H1 (cell line): ENCODE results near the gene CYP11A1. TPM values are rescaled to one million over a fixed set of nuclear protein-coding genes. Genes with fewer than 3 reads are reported as not detected.

Source experiments
- CTCF ChIA-PET: fragments of 300-600 bp; sonication (Branson Sonifier 250); formaldehyde crosslinking; loops from one replicate; lab custom pipeline; 2021; ENCODE audit not compliant: partially characterized antibody; lab: Charles Lee
- POLR2A ChIA-PET: fragments of 300-600 bp; sonication (Branson Sonifier 250); formaldehyde crosslinking; loops from one replicate; lab custom pipeline; 2021; ENCODE audit warnings: inconsistent platforms; ENCODE audit not compliant: partially characterized antibody; lab: Charles Lee
- DNase-seq, 2 experiments: peaks; one replicate each; pipeline versions ENCODE4 v3.0.0 to v3.0.0-alpha.2; 2010 to 2022; ENCODE audit warnings: low spot score in 2 of 2, low read depth in 1 of 2, mixed read lengths in 1 of 2
- FAIRE-seq: peaks from 2 replicates; lab custom pipeline; 2011; peaks lifted over from hg19 to GRCh38; lab: Jason Lieb, UNC
- H2AFZ ChIP-seq: 2 replicates; pipeline ENCODE4 v1.8.1; 2012; ENCODE audit warnings: low read length, inconsistent platforms
- H2AK5ac ChIP-seq: 2 replicates; pipeline ENCODE4 v1.6.1; 2013; ENCODE audit warnings: low read depth, low read length
- H2BK120ac ChIP-seq: replicated peaks from 2 replicates; pipeline ENCODE3; 2013; ENCODE audit warnings: low read depth, low read length, inconsistent platforms
- H2BK12ac ChIP-seq: 2 replicates; pipeline ENCODE4 v1.6.1; 2013; ENCODE audit warnings: low read depth, low read length
- H2BK15ac ChIP-seq: 2 replicates; pipeline ENCODE4 v1.6.1; 2013; ENCODE audit warnings: low read length
- H2BK20ac ChIP-seq: 2 replicates; pipeline ENCODE4 v1.6.1; 2013; ENCODE audit warnings: low read length
- H2BK5ac ChIP-seq: 2 replicates; pipeline ENCODE4 v1.6.1; 2013; ENCODE audit warnings: low read depth, low read length
- H3K14ac ChIP-seq: 2 replicates; pipeline ENCODE4 v1.6.1; 2013; ENCODE audit warnings: inconsistent platforms; ENCODE audit not compliant: insufficient read length
- H3K18ac ChIP-seq: 2 replicates; pipeline ENCODE4 v1.6.1; 2013; ENCODE audit warnings: low read length; ENCODE audit errors: extremely low read depth
- H3K23ac ChIP-seq: 2 replicates; pipeline ENCODE4 v1.6.1; 2013; ENCODE audit warnings: inconsistent platforms; ENCODE audit not compliant: insufficient read length
- H3K23me2 ChIP-seq: 2 replicates; pipeline ENCODE4 v1.6.1; 2013; ENCODE audit warnings: low read depth, low read length
- H3K27ac ChIP-seq: 2 replicates; pipeline ENCODE4 v1.6.1; 2011; ENCODE audit warnings: low read depth, low read length, inconsistent platforms
- H3K27me3 ChIP-seq, 4 experiments: replicated peaks in 1 of 4; 1 replicate in 1 of 4; 2 replicates in 3 of 4; pipeline versions ENCODE4 v1.6.1 to v1.8.1; 2011 to 2013; ENCODE audit warnings: low read length in 3 of 4, mild to moderate bottlenecking in 3 of 4, inconsistent platforms in 2 of 4, mixed read lengths in 2 of 4, moderate library complexity in 1 of 4; ENCODE audit not compliant: control insufficient read depth in 3 of 4, insufficient read depth in 3 of 4; ENCODE audit errors: extremely low read depth in 1 of 4
- H3K36me3 ChIP-seq, 4 experiments: 2 replicates each; pipeline versions ENCODE4 v1.6.1 to v1.8.1; 2011 to 2013; ENCODE audit warnings: mild to moderate bottlenecking in 4 of 4, low read length in 3 of 4, moderate library complexity in 2 of 4, control low read depth in 1 of 4, inconsistent platforms in 1 of 4; ENCODE audit not compliant: insufficient read depth in 4 of 4, control insufficient read depth in 2 of 4
- H3K4ac ChIP-seq: replicated peaks from 2 replicates; pipeline ENCODE3; 2013; ENCODE audit warnings: low read length, low read depth, mixed read lengths, inconsistent platforms; ENCODE audit not compliant: insufficient read length
- H3K4me1 ChIP-seq, 4 experiments: replicated peaks in 1 of 4; 1 replicate in 1 of 4; 2 replicates in 3 of 4; pipeline versions ENCODE4 v1.6.1 to v1.8.1; 2011 to 2013; ENCODE audit warnings: low read length in 3 of 4, inconsistent platforms in 2 of 4, mixed read lengths in 1 of 4; ENCODE audit not compliant: insufficient read depth in 4 of 4, control insufficient read depth in 3 of 4
- H3K4me2 ChIP-seq, 2 experiments: 2 replicates each; pipeline versions ENCODE4 v1.6.1 to v1.8.1; 2011 to 2013; ENCODE audit warnings: low read depth in 2 of 2, low read length in 2 of 2, control low read depth in 1 of 2, inconsistent platforms in 1 of 2, mild to moderate bottlenecking in 1 of 2; ENCODE audit not compliant: insufficient read depth in 1 of 2
- H3K4me3 ChIP-seq, 4 experiments: fragments of 200-600, 300-600 bp in 1 of 4; sonication (generic), shearing (Covaris generic), sonication (Bioruptor Twin) in 1 of 4; 2 replicates each; pipeline versions ENCODE4 v1.5.1 to v1.8.1; 2011 to 2016; ENCODE audit warnings: low read length in 4 of 4, low read depth in 3 of 4, control low read depth in 2 of 4, inconsistent platforms in 2 of 4, mild to moderate bottlenecking in 2 of 4, mixed read lengths in 1 of 4, moderate library complexity in 1 of 4; ENCODE audit not compliant: insufficient read depth in 2 of 4; ENCODE audit errors: extremely low read depth in 1 of 4
- H3K56ac ChIP-seq: replicated peaks from 2 replicates; pipeline ENCODE3; 2013; ENCODE audit warnings: low read depth, mild to moderate bottlenecking, mixed read lengths, low read length, inconsistent platforms; ENCODE audit not compliant: insufficient read length
- H3K79me1 ChIP-seq: 2 replicates; pipeline ENCODE4 v1.6.1; 2013; ENCODE audit warnings: low read depth, low read length, control low read depth
- H3K79me2 ChIP-seq, 2 experiments: 2 replicates each; pipeline versions ENCODE4 v1.6.1 to v1.8.1; 2012 to 2013; ENCODE audit warnings: low read length in 2 of 2, mild to moderate bottlenecking in 2 of 2, inconsistent platforms in 1 of 2; ENCODE audit not compliant: insufficient read depth in 2 of 2, control insufficient read depth in 1 of 2
- H3K9ac ChIP-seq, 4 experiments: replicated peaks in 1 of 4; 1 replicate in 1 of 4; 2 replicates in 3 of 4; pipeline versions ENCODE4 v1.6.1 to v1.8.1; 2011 to 2013; ENCODE audit warnings: low read depth in 3 of 4, low read length in 3 of 4, control low read depth in 2 of 4, mild to moderate bottlenecking in 2 of 4, moderate library complexity in 2 of 4, inconsistent platforms in 1 of 4; ENCODE audit errors: extremely low read depth in 1 of 4
- H3K9me3 ChIP-seq, 2 experiments: 2 replicates each; pipeline versions ENCODE4 v1.6.1 to v1.8.1; 2012 to 2013; ENCODE audit warnings: mild to moderate bottlenecking in 2 of 2, moderate library complexity in 2 of 2, control low read depth in 1 of 2, inconsistent platforms in 1 of 2, low read depth in 1 of 2, low read length in 1 of 2, mixed read lengths in 1 of 2; ENCODE audit not compliant: insufficient read depth in 2 of 2
- H4K20me1 ChIP-seq, 2 experiments: replicated peaks in 1 of 2; 2 replicates each; pipeline versions ENCODE3 to v1.8.1; 2011 to 2013; ENCODE audit warnings: inconsistent platforms in 2 of 2, low read length in 2 of 2, mild to moderate bottlenecking in 1 of 2; ENCODE audit not compliant: insufficient read depth in 2 of 2, control insufficient read depth in 1 of 2
- H4K5ac ChIP-seq: 2 replicates; pipeline ENCODE4 v1.6.1; 2013; ENCODE audit warnings: low read length, low read depth, mixed read lengths, inconsistent platforms; ENCODE audit not compliant: insufficient read length
- H4K8ac ChIP-seq: 2 replicates; pipeline ENCODE4 v1.8.0; 2013; ENCODE audit warnings: mild to moderate bottlenecking, moderate library complexity, low read length, inconsistent platforms; ENCODE audit not compliant: insufficient read depth; ENCODE audit errors: extremely low read depth
- H4K91ac ChIP-seq: replicated peaks from 2 replicates; pipeline ENCODE3; 2013; ENCODE audit warnings: low read length, mixed read lengths, inconsistent platforms; ENCODE audit not compliant: insufficient read length
- GABPA ChIP-seq: IDR thresholded peaks from 2 replicates; pipeline ENCODE4 v1.6.1; 2011; ENCODE audit warnings: mild to moderate bottlenecking, low read length, moderate library complexity, borderline replicate concordance; ENCODE audit not compliant: insufficient read depth
- WGBS, 2 experiments: shearing (Covaris generic) in 1 of 2; methylation state at CpG; one replicate each; pipeline versions ENCODE4 v1.1.6 to v1.1.7; 2013 to 2015; ENCODE audit warnings: low lambda C conversion rate in 2 of 2, mixed read lengths in 2 of 2, inconsistent platforms in 1 of 2, low coverage in 1 of 2, missing lambda C conversion rate in 1 of 2; ENCODE audit not compliant: insufficient replicate concordance in 2 of 2, insufficient coverage in 1 of 2, insufficient read length in 1 of 2; ENCODE audit errors: extremely low coverage in 1 of 2, missing lambda C conversion rate in 1 of 2; 5-methylcytosine and 5-hydroxymethylcytosine counted together
- polyA plus RNA-seq, 7 experiments: library from polyadenylated mRNA; depleted of rRNA in 3 of 7; stranded (reverse) in 5 of 7; unstranded in 2 of 7; fragments of >200 nt in 5 of 7; fragments of 200-250 nt in 2 of 7; gene quantifications; 1 replicate in 5 of 7; 2 replicates in 1 of 7; 4 replicates in 1 of 7; pipeline versions ENCODE4 v1.2.1 to v1.2.3, GENCODE V29; 2011 to 2013; ENCODE audit warnings: missing spikeins in 2 of 7, mixed read lengths in 2 of 7
- total RNA-seq: library from RNA; stranded (reverse); fragmentation: NEBNext Ultra II Directional; extraction: Animal tissue kit (Norgen Biotek cat#: 25700); gene quantifications from 2 replicates; pipeline ENCODE4 v1.2.1, GENCODE V29; 2021

CYP11A1 gene
- total and polyA plus RNA-seq, 2 of the 8 experiments (the other 6 are each of a cell fraction or from before 2014, with no cell fraction given): 1.9 to 7.2 TPM

DNA sequence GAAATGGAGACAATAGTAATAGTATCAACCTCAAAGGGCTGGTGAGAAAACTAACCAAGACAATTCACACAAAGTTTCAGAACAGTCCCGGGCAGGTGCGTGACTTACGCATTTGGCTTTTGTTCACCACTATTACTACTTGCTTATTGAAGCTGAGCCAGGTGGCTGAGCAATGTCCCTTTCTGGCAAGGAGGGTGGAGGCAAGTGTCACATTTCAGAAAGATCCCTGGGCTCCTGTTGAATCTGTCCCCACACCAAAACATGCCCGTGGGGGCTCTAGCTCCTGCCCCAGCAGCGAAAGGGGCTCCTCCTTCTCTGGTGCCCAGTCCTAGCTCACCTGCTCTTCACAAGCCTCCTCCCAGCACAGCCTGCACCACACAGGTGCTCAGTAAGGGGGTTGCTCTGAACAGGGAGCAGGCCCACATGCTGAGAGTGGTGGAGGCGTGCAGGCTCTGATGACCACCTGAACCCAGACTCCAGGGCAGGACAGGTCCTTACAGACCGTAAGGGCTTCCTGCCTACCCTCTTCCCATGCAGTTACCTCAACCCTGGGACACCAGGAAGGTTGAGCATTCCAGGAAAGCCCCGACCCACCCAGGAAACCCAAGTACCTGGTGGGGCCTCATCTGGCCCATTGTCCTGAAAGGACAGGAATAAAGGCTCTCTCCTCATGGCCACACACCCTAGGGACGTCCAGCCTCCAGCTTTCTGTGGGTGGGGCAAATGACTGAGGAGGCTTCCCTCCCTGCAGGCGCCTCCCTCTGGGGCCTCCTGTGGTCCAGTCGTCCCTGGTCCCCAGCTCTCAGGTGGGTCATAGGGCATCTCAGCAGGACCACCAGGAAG, 33.7 kb upstream of the CYP11A1 start:
- H4K91ac ChIP-seq: no peak overlapping the region
- H3K4me1 ChIP-seq: peaks cover 0 to 10% (median 7%) of the 10 kb centered on the region in 4 experiments; a peak in 4 of 7 replicates
- ChIA-PET POLR2A (interaction anchor here (2.3 kb wide), 1 partner anchor 9 kb away, joined by 5 read pairs; no protein-coding TSS in a partner anchor), CTCF (interaction anchor here (0.6 to 2.9 kb wide), 10 partner anchors 8 to 380 kb away, joined by 3 to 19 read pairs (median 4); no protein-coding TSS in a partner anchor)
- H3K56ac ChIP-seq: no peak overlapping the region
- H3K23me2 ChIP-seq: no peaks in the 10 kb centered on the region; the same call in 1 of the 2 replicates
- H2BK120ac ChIP-seq: no peak overlapping the region
- H3K79me1 ChIP-seq: no peaks in the 10 kb centered on the region
- no peak overlapping the region for H2AK5ac ChIP-seq
- H4K20me1 ChIP-seq: no peaks in the 10 kb centered on the region
- no peaks in the 10 kb centered on the region for H3K36me3 ChIP-seq
- no peak overlapping the region for H3K27ac ChIP-seq
- no peak overlapping the region for H3K23ac ChIP-seq
- H3K27me3 ChIP-seq: no peaks in the 10 kb centered on the region; a peak in 2 of 7 replicates
- no peak overlapping the region for H2BK20ac ChIP-seq
- H3K4me2 ChIP-seq: no peak overlapping the region
- 84% methylated on average over 11 of the region's 11 CpGs; no CpG with 5 or more reads in 1 of the 2 experiments for WGBS, 2 experiments
- no peak overlapping the region for H3K9ac ChIP-seq
- peak overlapping the region; percentile 44; the same call in 1 of the 2 replicates for H2BK12ac ChIP-seq
- no peak overlapping the region; the same call in 1 of the 2 replicates for H2BK5ac ChIP-seq
- H2AFZ ChIP-seq: no peak overlapping the region
- no peaks in the 10 kb centered on the region for H3K9me3 ChIP-seq
- H3K79me2 ChIP-seq: no peaks in the 10 kb centered on the region
- no peak overlapping the region for H3K4me3 ChIP-seq
- no peak overlapping the region for H3K18ac ChIP-seq
- peak overlapping the region; percentile 19; the same call in 1 of the 2 replicates for H2BK15ac ChIP-seq
- H4K5ac ChIP-seq: no peak overlapping the region
- peak overlapping the region; percentile 85; the same call in 1 of the 2 replicates for H4K8ac ChIP-seq
- DNase-seq (no peak), FAIRE-seq (no peak)
- no peak overlapping the region for H3K14ac ChIP-seq
- H3K4ac ChIP-seq: no peak overlapping the region
- no peak for TF ChIP-seq GABPA
